Keratinocyte (primary cell): ENCODE data around the gene MYLK4.

ENCODE experiments used
- EZH2 ChIP-seq: IDR thresholded peaks from one replicate; pipeline ENCODE4 v1.6.1; 2012; ENCODE audit warnings: inconsistent platforms, mild to moderate bottlenecking, low read length, moderate library complexity
- TF ChIP-seq, protein P1 (sequence below), 3 experiments: IDR thresholded peaks in 1 of 3; conservative IDR thresholded peaks in 1 of 3; optimal IDR thresholded peaks in 1 of 3; 2 replicates in 2 of 3; 3 replicates in 1 of 3; pipeline versions ENCODE3 to v1.5.1; 2011; ENCODE audit warnings: low read length in 3 of 3, mild to moderate bottlenecking in 3 of 3, moderate library complexity in 2 of 3, control low read depth in 1 of 3, inconsistent platforms in 1 of 3; ENCODE audit not compliant: insufficient read depth in 2 of 3; ENCODE audit errors: extremely low read depth in 1 of 3

- TF ChIP-seq, protein P1, sequence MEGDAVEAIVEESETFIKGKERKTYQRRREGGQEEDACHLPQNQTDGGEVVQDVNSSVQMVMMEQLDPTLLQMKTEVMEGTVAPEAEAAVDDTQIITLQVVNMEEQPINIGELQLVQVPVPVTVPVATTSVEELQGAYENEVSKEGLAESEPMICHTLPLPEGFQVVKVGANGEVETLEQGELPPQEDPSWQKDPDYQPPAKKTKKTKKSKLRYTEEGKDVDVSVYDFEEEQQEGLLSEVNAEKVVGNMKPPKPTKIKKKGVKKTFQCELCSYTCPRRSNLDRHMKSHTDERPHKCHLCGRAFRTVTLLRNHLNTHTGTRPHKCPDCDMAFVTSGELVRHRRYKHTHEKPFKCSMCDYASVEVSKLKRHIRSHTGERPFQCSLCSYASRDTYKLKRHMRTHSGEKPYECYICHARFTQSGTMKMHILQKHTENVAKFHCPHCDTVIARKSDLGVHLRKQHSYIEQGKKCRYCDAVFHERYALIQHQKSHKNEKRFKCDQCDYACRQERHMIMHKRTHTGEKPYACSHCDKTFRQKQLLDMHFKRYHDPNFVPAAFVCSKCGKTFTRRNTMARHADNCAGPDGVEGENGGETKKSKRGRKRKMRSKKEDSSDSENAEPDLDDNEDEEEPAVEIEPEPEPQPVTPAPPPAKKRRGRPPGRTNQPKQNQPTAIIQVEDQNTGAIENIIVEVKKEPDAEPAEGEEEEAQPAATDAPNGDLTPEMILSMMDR (optimal IDR thresholded peaks at IDR 0.05 in 1 of 3, IDR thresholded peaks at IDR 0.05 in 1 of 3, conservative IDR thresholded peaks at IDR 0.05 in 1 of 3; ENCODE audit: extremely low read depth in 1 of 3, insufficient read depth in 2 of 3, low read length in 3 of 3): peak in 2 of 3 experiments; percentile 48 to 80
- TF ChIP-seq EZH2: no peak
Measured at GRCh38 chr6:2765166-2765895, 14.6 kb upstream of the MYLK4 start, which contains the start of gene WRNIP1.
